Loucy (cell line): ENCODE results near the gene WWOX.

Experiments used
- H2AFZ ChIP-seq: fragments of 200-600 bp; sonication (generic); 2 replicates; pipeline ENCODE4 v1.6.0; 2016; ENCODE audit warnings: antibody characterized with exemption, mild to moderate bottlenecking, low read length, moderate library complexity
- H3F3A ChIP-seq: fragments of 200-600 bp; 2 replicates; pipeline ENCODE4 v1.6.0; 2016; ENCODE audit warnings: antibody characterized with exemption, low read depth, mild to moderate bottlenecking
- H3K27me3 ChIP-seq: fragments of 200-600 bp; sonication (generic); 2 replicates; pipeline ENCODE4 v1.6.1; 2014; ENCODE audit warnings: low read length, mild to moderate bottlenecking; ENCODE audit not compliant: insufficient read depth, poor library complexity, severe bottlenecking
- H3K36me3 ChIP-seq: fragments of 200-600 bp; sonication (generic); 2 replicates; pipeline ENCODE4 v1.6.1; 2016; ENCODE audit warnings: low read length; ENCODE audit not compliant: insufficient read depth
- H3K4me1 ChIP-seq: fragments of 200-600 bp; sonication (generic); 2 replicates; pipeline ENCODE4 v1.5.1; 2014; ENCODE audit warnings: low read length, mild to moderate bottlenecking; ENCODE audit not compliant: insufficient read depth, poor library complexity, severe bottlenecking
- H3K4me2 ChIP-seq: fragments of 200-600 bp; sonication (generic); 2 replicates; pipeline ENCODE4 v1.6.0; 2014; ENCODE audit warnings: antibody characterized with exemption, low read length, low read depth, mild to moderate bottlenecking; ENCODE audit not compliant: poor library complexity, severe bottlenecking
- H3K4me3 ChIP-seq: fragments of 200-600 bp; sonication (generic); 2 replicates; pipeline ENCODE4 v1.5.1; 2014; ENCODE audit warnings: low read length, mild to moderate bottlenecking, mixed read lengths; ENCODE audit not compliant: poor library complexity, severe bottlenecking
- H3K79me2 ChIP-seq: fragments of 200-600 bp; sonication (generic); 2 replicates; pipeline ENCODE4 v1.6.1; 2014; ENCODE audit warnings: low read length; ENCODE audit not compliant: insufficient read depth
- H3K9ac ChIP-seq: fragments of 200-600 bp; sonication (generic); 2 replicates; pipeline ENCODE4 v1.6.0; 2014; ENCODE audit warnings: mild to moderate bottlenecking, low read depth, low read length, moderate library complexity; ENCODE audit not compliant: poor library complexity, severe bottlenecking
- H3K9me2 ChIP-seq: fragments of 200-600 bp; sonication (generic); replicated peaks from 2 replicates; pipeline ENCODE4 v1.6.1; 2016; ENCODE audit warnings: low read depth, low read length, mixed read lengths
- H3K9me3 ChIP-seq: fragments of 200-600 bp; sonication (generic); 2 replicates; pipeline ENCODE4 v1.6.1; 2014; ENCODE audit warnings: mild to moderate bottlenecking, antibody characterized with exemption, low read length, low read depth; ENCODE audit not compliant: insufficient read depth
- H4K20me1 ChIP-seq: fragments of 200-600 bp; sonication (generic); 2 replicates; pipeline ENCODE4 v1.6.0; 2014; ENCODE audit warnings: antibody characterized with exemption, low read length, mild to moderate bottlenecking; ENCODE audit not compliant: insufficient read depth, poor library complexity, severe bottlenecking
- EZH2phosphoT487 ChIP-seq: fragments of 200-600 bp; IDR thresholded peaks from 2 replicates; pipeline ENCODE4 v1.6.1; 2018; ENCODE audit warnings: antibody characterized with exemption, mild to moderate bottlenecking, moderate library complexity, borderline replicate concordance
- TF ChIP-seq, protein P1 (sequence below): fragments of 200-600 bp; sonication (generic); conservative IDR thresholded peaks from 2 replicates; pipeline ENCODE4 v1.5.1; 2014; ENCODE audit warnings: mild to moderate bottlenecking, antibody characterized with exemption, low read length

WWOX gene

GRCh38 chr16:78199325-78200022 is 100.0 kb downstream of the WWOX start:
- Histone ChIP-seq H3K4me1 (peaks cover 10% of the 10 kb centered on the region), H3K9me3 (no peaks in the 10 kb centered on the region), H3K27me3 (no peaks in the 10 kb centered on the region), H3K36me3 (no peaks in the 10 kb centered on the region), H4K20me1 (no peaks in the 10 kb centered on the region), H3K4me2 (no peak overlapping the region), H3F3A (no peaks in the 10 kb centered on the region), H3K79me2 (no peaks in the 10 kb centered on the region), H3K4me3 (no peak overlapping the region), H3K9ac (no peak overlapping the region), H3K9me2 (no peaks in the 10 kb centered on the region), H2AFZ (no peak overlapping the region)
- TF ChIP-seq, protein P1, sequence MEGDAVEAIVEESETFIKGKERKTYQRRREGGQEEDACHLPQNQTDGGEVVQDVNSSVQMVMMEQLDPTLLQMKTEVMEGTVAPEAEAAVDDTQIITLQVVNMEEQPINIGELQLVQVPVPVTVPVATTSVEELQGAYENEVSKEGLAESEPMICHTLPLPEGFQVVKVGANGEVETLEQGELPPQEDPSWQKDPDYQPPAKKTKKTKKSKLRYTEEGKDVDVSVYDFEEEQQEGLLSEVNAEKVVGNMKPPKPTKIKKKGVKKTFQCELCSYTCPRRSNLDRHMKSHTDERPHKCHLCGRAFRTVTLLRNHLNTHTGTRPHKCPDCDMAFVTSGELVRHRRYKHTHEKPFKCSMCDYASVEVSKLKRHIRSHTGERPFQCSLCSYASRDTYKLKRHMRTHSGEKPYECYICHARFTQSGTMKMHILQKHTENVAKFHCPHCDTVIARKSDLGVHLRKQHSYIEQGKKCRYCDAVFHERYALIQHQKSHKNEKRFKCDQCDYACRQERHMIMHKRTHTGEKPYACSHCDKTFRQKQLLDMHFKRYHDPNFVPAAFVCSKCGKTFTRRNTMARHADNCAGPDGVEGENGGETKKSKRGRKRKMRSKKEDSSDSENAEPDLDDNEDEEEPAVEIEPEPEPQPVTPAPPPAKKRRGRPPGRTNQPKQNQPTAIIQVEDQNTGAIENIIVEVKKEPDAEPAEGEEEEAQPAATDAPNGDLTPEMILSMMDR, result no peak
- TF ChIP-seq EZH2phosphoT487, result no peak

- no peak overlapping the region for H3K4me2 ChIP-seq
- TF ChIP-seq EZH2phosphoT487, result no peak
- TF ChIP-seq, protein P1, result no peak
Measured at GRCh38 chr16:78200023-78200389, 100.6 kb downstream of the WWOX start.

DNA sequence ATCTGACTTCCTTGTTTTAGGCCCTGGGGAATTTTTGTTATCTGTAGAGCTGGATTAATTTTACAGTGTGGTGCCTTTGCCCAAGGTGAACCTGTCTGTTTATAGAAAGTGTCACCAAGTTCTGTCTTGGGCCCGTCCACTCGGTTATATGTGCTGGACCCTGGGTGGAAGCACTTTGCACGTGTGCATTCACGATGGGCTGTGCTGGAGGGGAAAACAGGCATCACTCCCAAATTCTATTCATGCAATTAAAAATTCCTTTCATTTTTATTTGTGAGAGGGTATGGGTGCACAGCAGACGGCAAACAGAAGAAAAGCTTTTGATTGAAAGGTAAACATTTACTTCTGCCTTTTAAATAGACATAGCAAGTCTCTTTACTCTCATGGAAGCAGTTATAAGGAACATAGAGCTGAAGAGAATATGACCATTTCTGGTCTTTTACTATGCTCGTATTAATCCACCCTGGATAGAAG is 101.2 kb downstream of the WWOX start:
- Histone ChIP-seq H3K36me3 (no peaks in the 10 kb centered on the region), H3K4me1 (peaks cover 10% of the 10 kb centered on the region), H3K9ac (no peak overlapping the region), H3K9me3 (no peaks in the 10 kb centered on the region), H3K4me3 (no peak overlapping the region), H3K4me2 (no peak overlapping the region), H2AFZ (no peak overlapping the region), H3K79me2 (no peaks in the 10 kb centered on the region), H4K20me1 (no peaks in the 10 kb centered on the region), H3K9me2 (no peaks in the 10 kb centered on the region), H3K27me3 (no peaks in the 10 kb centered on the region), H3F3A (no peaks in the 10 kb centered on the region)
- no peak for TF ChIP-seq EZH2phosphoT487
- TF ChIP-seq, protein P1, result no peak

More at GRCh38 chr16:78200023-78200389, 100.6 kb downstream of the WWOX start:
- peaks cover 10% of the 10 kb centered on the region for H3K4me1 ChIP-seq
- H3K36me3 ChIP-seq, result no peaks in the 10 kb centered on the region
- no peaks in the 10 kb centered on the region for H3K79me2 ChIP-seq
- H2AFZ ChIP-seq, result no peak overlapping the region
- H3K9ac ChIP-seq, result no peak overlapping the region
- H3F3A ChIP-seq, result no peaks in the 10 kb centered on the region
- H4K20me1 ChIP-seq, result no peaks in the 10 kb centered on the region
- no peak overlapping the region for H3K4me3 ChIP-seq
- no peaks in the 10 kb centered on the region for H3K27me3 ChIP-seq
- no peaks in the 10 kb centered on the region for H3K9me3 ChIP-seq
- H3K9me2 ChIP-seq, result no peaks in the 10 kb centered on the region
